GM21367 (cell line): Measurements from ENCODE around the gene ABTB2.
A peak's percentile ranks its signal among the peaks of the same experiment; 100 is the strongest.

ENCODE experiments used
- ATAC-seq: cut with Tn5 transposase; IDR thresholded peaks from one replicate; pipeline ENCODE4 v1.9.1; 2021; ENCODE audit not compliant: unreplicated experiment

Gene ABTB2

GRCh38 chr11:34155057-34155756, 202.6 kb downstream of the ABTB2 start:
- no peak for ATAC-seq

- peak; percentile 62 for ATAC-seq
Observed at GRCh38 chr11:34154059-34154875, 203.5 kb downstream of the ABTB2 start.

GRCh38 chr11:34151916-34152845, 205.6 kb downstream of the ABTB2 start:
- ATAC-seq = no peak

GRCh38 chr11:34151166-34151565, 206.6 kb downstream of the ABTB2 start:
- ATAC-seq = no peak

GRCh38 chr11:34150494-34151151, 207.2 kb downstream of the ABTB2 start:
- no peak for ATAC-seq

- no peak for ATAC-seq
Observed at GRCh38 chr11:34149786-34150185, 208.0 kb downstream of the ABTB2 start.

- ATAC-seq = no peak
Observed at GRCh38 chr11:34149274-34149673, 208.5 kb downstream of the ABTB2 start.

GRCh38 chr11:34148504-34149165, 209.2 kb downstream of the ABTB2 start:
- ATAC-seq = no peak

GRCh38 chr11:34147581-34147980, 210.2 kb downstream of the ABTB2 start:
- no peak for ATAC-seq

GRCh38 chr11:34146866-34147265, 210.9 kb downstream of the ABTB2 start:
- ATAC-seq = no peak

- no peak for ATAC-seq
Observed at GRCh38 chr11:34146411-34146810, 211.4 kb downstream of the ABTB2 start.

GRCh38 chr11:34145847-34146381, 211.9 kb downstream of the ABTB2 start:
- peak; percentile 50 for ATAC-seq

- ATAC-seq = peak; percentile 42
Observed at GRCh38 chr11:34145073-34145472, 212.7 kb downstream of the ABTB2 start.

GRCh38 chr11:34143048-34143447, 214.8 kb downstream of the ABTB2 start:
- ATAC-seq = no peak

GRCh38 chr11:34140149-34140548, 217.7 kb downstream of the ABTB2 start:
- ATAC-seq = no peak

GRCh38 chr11:34139346-34139745, 218.5 kb downstream of the ABTB2 start:
- no peak for ATAC-seq

- ATAC-seq = no peak
Observed at GRCh38 chr11:34136420-34136819, 221.4 kb downstream of the ABTB2 start.

GRCh38 chr11:34135439-34135838, 222.4 kb downstream of the ABTB2 start:
- no peak for ATAC-seq

GRCh38 chr11:34134765-34135164, 223.0 kb downstream of the ABTB2 start:
- no peak for ATAC-seq
